B cell (primary cell): Measurements from ENCODE around the gene SSRP1. TPM values are rescaled to one million over a fixed set of nuclear protein-coding genes. Genes with fewer than 3 reads are reported as not detected.

Experiments used
- ATAC-seq: fragments of 200-7000 bp; cut with Tn5 transposase; one replicate; pipeline ENCODE4 v1.10.0; 2021; ENCODE audit warnings: low read depth, mild to moderate bottlenecking, moderate number of reproducible peaks, moderate library complexity
- CTCF ChIA-PET: fragments of 350-600 bp; sonication (Branson Sonifier 250); formaldehyde crosslinking; loops from one replicate; lab custom pipeline; 2021; ENCODE audit warnings: antibody characterized with exemption, inconsistent platforms; lab: Charles Lee
- POLR2A ChIA-PET: fragments of 350-600 bp; sonication (Branson Sonifier 250); formaldehyde crosslinking; loops from one replicate; lab custom pipeline; 2021; ENCODE audit warnings: antibody characterized with exemption; lab: Charles Lee
- DNase-seq: peaks from one replicate; pipeline ENCODE4 v3.0.0; 2013
- H2AFZ ChIP-seq: 2 replicates; pipeline ENCODE4 v1.6.1; 2012; ENCODE audit warnings: mild to moderate bottlenecking, low read depth, low read length; ENCODE audit not compliant: insufficient read depth, poor library complexity, severe bottlenecking
- H3K27ac ChIP-seq, 2 donors: 1 replicate in 1 of 2; 2 replicates in 1 of 2; pipeline ENCODE4 v1.5.1; 2012 to 2013; ENCODE audit warnings: low read length in 2 of 2, mild to moderate bottlenecking in 2 of 2, moderate library complexity in 1 of 2
- H3K27me3 ChIP-seq, 4 experiments: fragments of 200-600 bp in 1 of 4; sonication (generic) in 1 of 4; replicated peaks in 1 of 4; 1 replicate in 2 of 4; 2 replicates in 2 of 4; pipeline versions ENCODE4 v1.6.1 to v1.7.0; 2013 to 2016; ENCODE audit warnings: low read length in 3 of 4, mild to moderate bottlenecking in 2 of 4, mixed read lengths in 1 of 4, moderate library complexity in 1 of 4; ENCODE audit not compliant: insufficient read depth in 4 of 4, control insufficient read depth in 3 of 4; ENCODE audit errors: control extremely low read depth in 1 of 4
- H3K36me3 ChIP-seq, 2 experiments: replicated peaks in 1 of 2; 1 replicate in 1 of 2; 2 replicates in 1 of 2; pipeline versions ENCODE4 v1.6.1 to v1.7.1; 2013; ENCODE audit warnings: low read length in 1 of 2; ENCODE audit not compliant: insufficient read depth in 2 of 2, control insufficient read depth in 1 of 2; ENCODE audit errors: control extremely low read depth in 1 of 2, extremely low read depth in 1 of 2
- H3K4me1 ChIP-seq, 2 donors: fragments of 200-600 bp in 1 of 2; sonication (generic) in 1 of 2; 1 replicate in 1 of 2; 2 replicates in 1 of 2; pipeline versions ENCODE4 v1.5.1 to v1.6.1; 2013 to 2017; ENCODE audit warnings: low read length in 2 of 2; ENCODE audit not compliant: control insufficient read depth in 2 of 2, insufficient read depth in 2 of 2
- H3K4me2 ChIP-seq: replicated peaks from 2 replicates; pipeline ENCODE3; 2012; ENCODE audit warnings: mild to moderate bottlenecking, low read depth, low read length; ENCODE audit not compliant: poor library complexity, severe bottlenecking
- H3K4me3 ChIP-seq, 5 experiments: fragments of 200-600 bp in 1 of 5; sonication (generic) in 1 of 5; 1 replicate in 3 of 5; 2 replicates in 2 of 5; pipeline versions ENCODE4 v1.5.1 to v1.7.0; 2011 to 2016; ENCODE audit warnings: low read length in 4 of 5, mild to moderate bottlenecking in 4 of 5, low read depth in 2 of 5, control low read depth in 1 of 5, moderate library complexity in 1 of 5; ENCODE audit not compliant: insufficient read depth in 1 of 5; ENCODE audit errors: control extremely low read depth in 1 of 5, extremely low read depth in 1 of 5
- H3K79me2 ChIP-seq: fragments of 200-600 bp; sonication (generic); one replicate; pipeline ENCODE4 v1.6.0; 2016; ENCODE audit warnings: low read length; ENCODE audit not compliant: control insufficient read depth, insufficient read depth
- H3K9ac ChIP-seq: fragments of 200-600 bp; sonication (generic); 2 replicates; pipeline ENCODE4 v1.6.1; 2017; ENCODE audit warnings: mild to moderate bottlenecking, low read length, moderate library complexity
- H3K9me3 ChIP-seq, 3 donors: one replicate each; pipeline versions ENCODE4 v1.6.1 to v1.7.1; 2013; ENCODE audit warnings: low read length in 2 of 3; ENCODE audit not compliant: control insufficient read depth in 2 of 3, insufficient read depth in 1 of 3; ENCODE audit errors: control extremely low read depth in 1 of 3
- H4K20me1 ChIP-seq: 2 replicates; pipeline ENCODE4 v1.6.0; 2012; ENCODE audit warnings: mild to moderate bottlenecking, low read length; ENCODE audit not compliant: insufficient read depth, control insufficient read depth, poor library complexity, severe bottlenecking
- H3K27ac Mint-ChIP-seq: one replicate; pipeline ENCODE4 v1.8.0; 2021; ENCODE audit warnings: mixed read lengths
- H3K27me3 Mint-ChIP-seq: one replicate; pipeline ENCODE4 v1.8.0; 2021; ENCODE audit warnings: mixed read lengths
- H3K4me1 Mint-ChIP-seq: one replicate; pipeline ENCODE4 v1.8.0; 2021; ENCODE audit warnings: mixed read lengths
- H3K4me3 Mint-ChIP-seq: one replicate; pipeline ENCODE4 v1.8.0; 2021; ENCODE audit warnings: mixed read lengths
- H3K9me3 Mint-ChIP-seq: one replicate; pipeline ENCODE4 v1.8.0; 2022; ENCODE audit warnings: mixed read lengths; ENCODE audit not compliant: insufficient read depth
- EZH2 ChIP-seq: IDR thresholded peaks from 2 replicates; pipeline ENCODE4 v1.6.1; 2012; ENCODE audit warnings: borderline replicate concordance, low read depth, mild to moderate bottlenecking, moderate library complexity, low read length; ENCODE audit not compliant: insufficient read depth, poor library complexity, severe bottlenecking
- WGBS: methylation state at CpG from one replicate; pipeline ENCODE4 v1.1.5; 2013; ENCODE audit warnings: missing lambda C conversion rate; ENCODE audit not compliant: insufficient coverage; 5-methylcytosine and 5-hydroxymethylcytosine counted together
- intact Hi-C: fragments of 100-400 bp; cut with micrococcal nuclease; formaldehyde crosslinking; loops from one replicate; pipeline ENCODE4 v1.10.0; 2022
- polyA plus RNA-seq: library from polyadenylated mRNA; depleted of rRNA; stranded (reverse); fragments of >200 nt; gene quantifications from 2 replicates; pipeline ENCODE4 v1.2.3, GENCODE V29; 2012
- total RNA-seq, 2 donors: library from RNA; stranded (reverse); fragments of 120-200 nt in 1 of 2; gene quantifications; 1 replicate in 1 of 2; 2 replicates in 1 of 2; pipeline versions ENCODE4 v1.2.3 to v1.2.4, GENCODE V29; 2013 to 2022
- TF ChIP-seq, protein P1 (sequence below): fragments of 200-600 bp; IDR thresholded peaks from one replicate; pipeline ENCODE4 v1.8.0; 2022; ENCODE audit warnings: antibody characterized with exemption, mild to moderate bottlenecking

SSRP1 gene
- total and polyA plus RNA-seq, 2 donors (not counting 1 experiment from before 2014, with no cell fraction given), result 40.9 to 66.6 TPM

DNA sequence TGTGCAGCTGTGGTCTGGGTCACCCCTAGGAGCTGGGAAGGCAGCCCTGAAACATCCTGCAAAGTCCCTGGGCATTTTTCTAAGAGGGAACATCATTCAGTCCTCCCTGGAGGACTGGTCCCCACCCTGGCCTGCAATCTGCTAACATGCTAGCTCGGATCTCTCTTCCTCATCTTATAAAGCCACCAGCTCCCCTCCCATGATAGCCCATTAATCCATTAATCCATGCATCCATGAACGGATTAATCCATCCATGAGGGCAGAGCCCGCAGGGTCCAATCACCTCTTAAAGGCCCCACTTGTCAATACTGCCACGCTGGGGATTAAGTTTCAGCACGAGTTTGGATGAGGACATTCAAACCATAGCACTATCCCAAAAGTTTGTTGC lies 33.1 kb upstream of the SSRP1 start:
- no peak overlapping the region for H3K9ac ChIP-seq
- WGBS, result 77% methylated on average over 5 of the region's 5 CpGs
- H4K20me1 ChIP-seq, result no peaks in the 10 kb centered on the region
- TF ChIP-seq, protein P1, sequence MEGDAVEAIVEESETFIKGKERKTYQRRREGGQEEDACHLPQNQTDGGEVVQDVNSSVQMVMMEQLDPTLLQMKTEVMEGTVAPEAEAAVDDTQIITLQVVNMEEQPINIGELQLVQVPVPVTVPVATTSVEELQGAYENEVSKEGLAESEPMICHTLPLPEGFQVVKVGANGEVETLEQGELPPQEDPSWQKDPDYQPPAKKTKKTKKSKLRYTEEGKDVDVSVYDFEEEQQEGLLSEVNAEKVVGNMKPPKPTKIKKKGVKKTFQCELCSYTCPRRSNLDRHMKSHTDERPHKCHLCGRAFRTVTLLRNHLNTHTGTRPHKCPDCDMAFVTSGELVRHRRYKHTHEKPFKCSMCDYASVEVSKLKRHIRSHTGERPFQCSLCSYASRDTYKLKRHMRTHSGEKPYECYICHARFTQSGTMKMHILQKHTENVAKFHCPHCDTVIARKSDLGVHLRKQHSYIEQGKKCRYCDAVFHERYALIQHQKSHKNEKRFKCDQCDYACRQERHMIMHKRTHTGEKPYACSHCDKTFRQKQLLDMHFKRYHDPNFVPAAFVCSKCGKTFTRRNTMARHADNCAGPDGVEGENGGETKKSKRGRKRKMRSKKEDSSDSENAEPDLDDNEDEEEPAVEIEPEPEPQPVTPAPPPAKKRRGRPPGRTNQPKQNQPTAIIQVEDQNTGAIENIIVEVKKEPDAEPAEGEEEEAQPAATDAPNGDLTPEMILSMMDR, result no peak
- no peak for TF ChIP-seq EZH2
- CTCF ChIA-PET, result interaction anchor here (0.9 kb wide), 1 partner anchor 89 kb away, joined by 4 read pairs; no protein-coding TSS in a partner anchor
- no peak overlapping the region for H3K4me2 ChIP-seq
- Mint-ChIP-seq H3K9me3 (no peaks in the 10 kb centered on the region), H3K27ac (no peak overlapping the region), H3K27me3 (peaks cover 11% of the 10 kb centered on the region), H3K4me3 (no peak overlapping the region), H3K4me1 (no peaks in the 10 kb centered on the region)
- H3K4me1 ChIP-seq, result no peaks in the 10 kb centered on the region
- no peak overlapping the region for H3K27ac ChIP-seq
- no peak overlapping the region for H2AFZ ChIP-seq
- no peaks in the 10 kb centered on the region for H3K27me3 ChIP-seq
- no peak overlapping the region for H3K4me3 ChIP-seq
- intact Hi-C loops, result no loop called here
- DNase-seq (no peak), ATAC-seq (no peak)
- POLR2A ChIA-PET, result no interaction called here
- H3K79me2 ChIP-seq, result no peaks in the 10 kb centered on the region
- no peaks in the 10 kb centered on the region for H3K9me3 ChIP-seq
- no peaks in the 10 kb centered on the region for H3K36me3 ChIP-seq

DNA sequence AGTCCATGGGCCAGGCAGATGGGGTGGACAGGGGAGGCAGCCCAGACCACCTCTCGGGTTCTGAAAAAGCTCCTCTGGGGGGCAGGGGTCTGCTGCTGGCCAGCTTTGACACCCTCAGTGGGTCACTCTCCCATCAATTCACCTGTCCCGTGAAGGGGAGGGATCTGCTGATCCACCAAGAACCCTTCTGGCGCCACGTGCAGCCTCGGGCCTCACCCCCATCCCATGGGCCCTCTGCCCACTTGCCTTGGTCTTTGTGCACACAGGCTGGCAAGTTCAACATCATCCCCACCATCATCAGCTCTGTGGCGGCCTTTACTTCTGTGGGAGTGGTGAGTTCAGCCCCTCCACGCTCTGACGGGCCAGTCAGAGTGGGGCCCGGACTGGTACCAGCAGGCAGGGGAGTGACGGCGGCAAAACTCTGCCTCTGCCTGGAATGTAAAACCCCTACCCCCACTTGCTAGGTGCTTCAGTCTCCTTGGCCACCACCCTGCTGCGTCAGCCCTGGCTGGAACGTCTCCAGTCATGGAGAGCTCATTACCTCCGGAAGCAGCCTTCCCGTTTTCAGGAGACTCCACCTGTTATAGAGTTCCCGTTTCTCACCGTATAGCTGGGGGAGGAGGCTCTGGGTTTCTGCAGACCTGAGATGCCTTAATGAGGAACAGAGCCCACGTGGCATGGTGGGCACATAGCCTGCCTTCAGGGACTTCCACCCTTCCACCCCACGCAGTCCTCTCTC lies 32.6 kb upstream of the SSRP1 start:
- CTCF ChIA-PET, result interaction anchor here (0.8 to 0.9 kb wide), 2 partner anchors 23 to 90 kb away, joined by 3 to 4 read pairs; no protein-coding TSS in a partner anchor
- no peak for ATAC-seq
- H3K9ac ChIP-seq, result no peak overlapping the region

More for the DNA sequence above, 32.6 kb upstream of the SSRP1 start:
- H3K9me3 Mint-ChIP-seq, result no peaks in the 10 kb centered on the region
- no peaks in the 10 kb centered on the region for H3K9me3 ChIP-seq
- H3K4me2 ChIP-seq, result no peak overlapping the region
- intact Hi-C loops, result no loop called here
- peaks cover 0 to 2% (median under 1%) of the 10 kb centered on the region in 4 experiments for H3K27me3 ChIP-seq
- no peak overlapping the region for H2AFZ ChIP-seq
- no peak overlapping the region for H3K4me3 Mint-ChIP-seq
- no peaks in the 10 kb centered on the region for H3K36me3 ChIP-seq
- no peaks in the 10 kb centered on the region for H3K4me1 Mint-ChIP-seq
- TF ChIP-seq EZH2, result no peak
- TF ChIP-seq, protein P1, result no peak
- H3K79me2 ChIP-seq, result no peaks in the 10 kb centered on the region
- H4K20me1 ChIP-seq, result no peaks in the 10 kb centered on the region
- no peak for DNase-seq
- H3K27me3 Mint-ChIP-seq, result peaks cover 14% of the 10 kb centered on the region
- H3K27ac Mint-ChIP-seq, result no peak overlapping the region
- POLR2A ChIA-PET, result no interaction called here
- H3K27ac ChIP-seq, result no peak overlapping the region
- WGBS, result 72% methylated on average over 11 of the region's 19 CpGs
- no peaks in the 10 kb centered on the region for H3K4me1 ChIP-seq
- no peak overlapping the region for H3K4me3 ChIP-seq
